ENCODE measurements around the gene GRM5. TPM values are rescaled to one million over a fixed set of nuclear protein-coding genes. Genes with fewer than 3 reads are reported as not detected.

The GRM5 gene
- total and polyA plus RNA-seq, 2 donors (not counting 1 experiment from before 2014, with no cell fraction given): not detected

DNA sequence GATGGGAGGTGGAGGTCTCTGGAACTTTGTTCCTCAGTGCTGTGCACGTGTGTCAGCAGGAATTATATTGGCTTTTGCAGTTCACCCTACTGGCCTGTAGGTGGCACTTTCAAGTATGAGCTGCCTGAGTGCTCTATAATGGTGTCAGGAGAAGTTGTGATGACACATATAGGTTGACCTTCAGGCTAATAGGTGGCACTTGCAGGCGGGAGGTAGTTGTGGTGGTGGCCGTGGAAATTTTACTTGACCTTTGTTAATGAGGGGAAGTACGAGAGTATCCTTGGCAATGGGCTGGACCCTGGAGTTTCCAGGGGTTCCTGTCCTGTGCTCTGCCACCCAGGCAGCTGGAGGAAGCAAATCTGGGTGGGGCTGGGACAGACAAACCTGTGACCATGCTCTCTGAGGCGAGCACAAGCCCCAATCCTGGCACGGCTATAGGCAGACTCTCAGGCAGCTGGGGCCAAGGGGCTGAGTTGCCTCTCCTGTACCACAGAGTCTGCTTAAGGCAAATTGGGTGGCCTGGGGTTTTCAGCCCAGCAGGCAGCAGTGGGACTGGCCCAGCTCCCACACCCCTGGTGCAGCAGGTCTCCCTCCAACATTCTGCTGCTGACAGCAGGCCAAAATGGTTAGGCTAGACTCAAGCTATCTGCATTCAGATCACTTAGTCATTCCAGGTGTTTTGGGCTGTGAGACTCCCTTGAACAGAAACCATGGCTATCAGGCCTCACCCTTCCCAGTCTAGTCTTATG, 580.7 kb downstream of the GRM5 start:
- ATAC-seq (ENCODE audit: low read depth) (peak; percentile 51), DNase-seq (peak; percentile 28)
- intact Hi-C loops (cut with micrococcal nuclease): no loop called here
- no peaks in the 10 kb centered on the region for H3K36me3 ChIP-seq (replicated peaks in 1 of 2; ENCODE audit: control extremely low read depth in 1 of 2, control insufficient read depth in 1 of 2, extremely low read depth in 1 of 2, insufficient read depth in 2 of 2, low read length in 1 of 2)
- Mint-ChIP-seq H3K4me1 (no peaks in the 10 kb centered on the region), H3K4me3 (no peak overlapping the region), H3K27me3 (peaks cover 11% of the 10 kb centered on the region), H3K9me3 (ENCODE audit: insufficient read depth) (no peaks in the 10 kb centered on the region), H3K27ac (no peak overlapping the region)
- TF ChIP-seq, protein P1, sequence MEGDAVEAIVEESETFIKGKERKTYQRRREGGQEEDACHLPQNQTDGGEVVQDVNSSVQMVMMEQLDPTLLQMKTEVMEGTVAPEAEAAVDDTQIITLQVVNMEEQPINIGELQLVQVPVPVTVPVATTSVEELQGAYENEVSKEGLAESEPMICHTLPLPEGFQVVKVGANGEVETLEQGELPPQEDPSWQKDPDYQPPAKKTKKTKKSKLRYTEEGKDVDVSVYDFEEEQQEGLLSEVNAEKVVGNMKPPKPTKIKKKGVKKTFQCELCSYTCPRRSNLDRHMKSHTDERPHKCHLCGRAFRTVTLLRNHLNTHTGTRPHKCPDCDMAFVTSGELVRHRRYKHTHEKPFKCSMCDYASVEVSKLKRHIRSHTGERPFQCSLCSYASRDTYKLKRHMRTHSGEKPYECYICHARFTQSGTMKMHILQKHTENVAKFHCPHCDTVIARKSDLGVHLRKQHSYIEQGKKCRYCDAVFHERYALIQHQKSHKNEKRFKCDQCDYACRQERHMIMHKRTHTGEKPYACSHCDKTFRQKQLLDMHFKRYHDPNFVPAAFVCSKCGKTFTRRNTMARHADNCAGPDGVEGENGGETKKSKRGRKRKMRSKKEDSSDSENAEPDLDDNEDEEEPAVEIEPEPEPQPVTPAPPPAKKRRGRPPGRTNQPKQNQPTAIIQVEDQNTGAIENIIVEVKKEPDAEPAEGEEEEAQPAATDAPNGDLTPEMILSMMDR (IDR thresholded peaks at IDR 0.05): peak; percentile 76
- TF ChIP-seq EZH2 (IDR thresholded peaks at IDR 0.05; ENCODE audit: borderline replicate concordance, insufficient read depth, low read depth, low read length, poor library complexity, severe bottlenecking): no peak
- H3K79me2 ChIP-seq (ENCODE audit: control insufficient read depth, insufficient read depth, low read length): no peaks in the 10 kb centered on the region
- H3K4me3 ChIP-seq (ENCODE audit: control extremely low read depth in 1 of 5, extremely low read depth in 1 of 5, insufficient read depth in 1 of 5, low read depth in 2 of 5, low read length in 4 of 5): no peak overlapping the region
- H3K27me3 ChIP-seq (replicated peaks in 1 of 4; ENCODE audit: control extremely low read depth in 1 of 4, control insufficient read depth in 3 of 4, insufficient read depth in 4 of 4, low read length in 3 of 4): no peaks in the 10 kb centered on the region
- H3K9ac ChIP-seq (ENCODE audit: low read length): no peak overlapping the region
- no peaks in the 10 kb centered on the region for H3K9me3 ChIP-seq (ENCODE audit: control extremely low read depth in 1 of 3, control insufficient read depth in 2 of 3, insufficient read depth in 1 of 3, low read length in 2 of 3)
- H3K4me1 ChIP-seq (ENCODE audit: control insufficient read depth in 2 of 2, insufficient read depth in 2 of 2, low read length in 2 of 2): no peaks in the 10 kb centered on the region
- no peak overlapping the region for H2AFZ ChIP-seq (ENCODE audit: insufficient read depth, low read depth, low read length, poor library complexity, severe bottlenecking)
- no peaks in the 10 kb centered on the region for H4K20me1 ChIP-seq (ENCODE audit: control insufficient read depth, insufficient read depth, low read length, poor library complexity, severe bottlenecking)
- CTCF ChIA-PET: no interaction called here
- H3K27ac ChIP-seq (ENCODE audit: low read length in 2 of 2): no peak overlapping the region
- POLR2A ChIA-PET: no interaction called here
- WGBS (ENCODE audit: insufficient coverage): 86% methylated on average over 6 of the region's 6 CpGs
- no peak overlapping the region for H3K4me2 ChIP-seq (replicated peaks; ENCODE audit: low read depth, low read length, poor library complexity, severe bottlenecking)

DNA sequence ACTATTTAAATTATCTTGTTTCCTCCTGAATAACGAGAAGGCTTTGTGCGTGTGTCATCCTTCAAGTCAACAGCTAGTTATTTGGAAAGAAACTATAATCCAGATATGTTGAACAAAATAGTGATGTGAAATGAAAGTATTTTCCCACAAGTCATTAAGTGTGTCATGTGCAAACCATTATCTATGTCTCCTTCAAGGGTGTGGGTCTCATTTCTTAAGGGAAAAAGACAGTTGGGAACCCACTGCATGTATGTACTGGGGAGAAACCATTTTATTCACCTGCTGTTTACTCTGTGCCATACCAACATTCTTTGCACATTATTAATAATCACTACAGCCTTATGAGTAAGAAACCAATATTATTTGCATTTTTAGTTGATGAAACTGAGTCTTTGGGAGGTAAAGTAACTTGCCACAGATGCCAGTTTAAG, 582.9 kb downstream of the GRM5 start:
- H3K4me3 ChIP-seq (ENCODE audit: control extremely low read depth in 1 of 5, extremely low read depth in 1 of 5, insufficient read depth in 1 of 5, low read depth in 2 of 5, low read length in 4 of 5): no peak overlapping the region
- H3K4me1 ChIP-seq (ENCODE audit: control insufficient read depth in 2 of 2, insufficient read depth in 2 of 2, low read length in 2 of 2): no peaks in the 10 kb centered on the region
- no peak for TF ChIP-seq EZH2 (IDR thresholded peaks at IDR 0.05; ENCODE audit: borderline replicate concordance, insufficient read depth, low read depth, low read length, poor library complexity, severe bottlenecking)
- TF ChIP-seq, protein P1 (IDR thresholded peaks at IDR 0.05): no peak
- DNase-seq (no peak), ATAC-seq (ENCODE audit: low read depth) (no peak)
- no peak overlapping the region for H3K27ac Mint-ChIP-seq
- H3K79me2 ChIP-seq (ENCODE audit: control insufficient read depth, insufficient read depth, low read length): no peaks in the 10 kb centered on the region
- no peaks in the 10 kb centered on the region for H3K4me1 Mint-ChIP-seq
- no peaks in the 10 kb centered on the region for H3K9me3 ChIP-seq (ENCODE audit: control extremely low read depth in 1 of 3, control insufficient read depth in 2 of 3, insufficient read depth in 1 of 3, low read length in 2 of 3)
- ChIA-PET CTCF (no interaction called here), POLR2A (no interaction called here)
- intact Hi-C loops (cut with micrococcal nuclease): no loop called here
- no peak overlapping the region for H2AFZ ChIP-seq (ENCODE audit: insufficient read depth, low read depth, low read length, poor library complexity, severe bottlenecking)
- no peaks in the 10 kb centered on the region for H3K9me3 Mint-ChIP-seq (ENCODE audit: insufficient read depth)
- H3K36me3 ChIP-seq (replicated peaks in 1 of 2; ENCODE audit: control extremely low read depth in 1 of 2, control insufficient read depth in 1 of 2, extremely low read depth in 1 of 2, insufficient read depth in 2 of 2, low read length in 1 of 2): no peaks in the 10 kb centered on the region
- H3K27me3 ChIP-seq (replicated peaks in 1 of 4; ENCODE audit: control extremely low read depth in 1 of 4, control insufficient read depth in 3 of 4, insufficient read depth in 4 of 4, low read length in 3 of 4): no peaks in the 10 kb centered on the region
- H3K4me3 Mint-ChIP-seq: no peak overlapping the region
- H3K9ac ChIP-seq (ENCODE audit: low read length): no peak overlapping the region
- no peak overlapping the region for H3K27ac ChIP-seq (ENCODE audit: low read length in 2 of 2)
- no peaks in the 10 kb centered on the region for H4K20me1 ChIP-seq (ENCODE audit: control insufficient read depth, insufficient read depth, low read length, poor library complexity, severe bottlenecking)
- WGBS (ENCODE audit: insufficient coverage): no CpG with 5 or more reads among the region's 2 CpGs
- peaks cover 11% of the 10 kb centered on the region for H3K27me3 Mint-ChIP-seq
- H3K4me2 ChIP-seq (replicated peaks; ENCODE audit: low read depth, low read length, poor library complexity, severe bottlenecking): no peak overlapping the region
